SK-N-DZ (cell line): ENCODE results near the gene ADGRD1.
"Not testable (repeated sequence)": the region's sequence is repeated elsewhere in the genome, so short reads cannot be mapped to it uniquely, and the experiment has no call there.

ENCODE experiments used
- DNase-seq: peaks from one replicate; pipeline ENCODE4 v3.0.0-alpha.2; 2015; ENCODE audit warnings: low spot score

The ADGRD1 gene

DNA sequence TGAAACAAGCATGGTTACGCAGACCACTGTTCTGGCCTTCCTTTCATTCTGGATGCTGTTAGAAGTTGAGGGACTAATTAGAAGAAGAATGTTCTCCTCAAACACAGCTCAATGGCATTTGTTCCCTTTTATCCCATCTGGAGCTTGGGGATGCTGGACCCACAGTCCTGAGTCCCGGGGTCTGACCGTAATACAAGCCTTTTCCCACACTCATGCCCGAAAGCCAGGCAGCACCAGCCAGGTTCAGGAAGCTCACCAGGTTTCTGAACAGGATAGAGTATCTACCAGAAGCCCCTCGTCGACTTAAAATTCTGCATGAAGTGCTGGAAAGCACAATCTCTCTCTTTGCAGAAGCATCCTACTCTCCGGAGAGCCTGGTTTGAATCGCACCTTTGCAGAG, 165.6 kb downstream of the ADGRD1 start:
- DNase-seq: not testable (repeated sequence)

DNA sequence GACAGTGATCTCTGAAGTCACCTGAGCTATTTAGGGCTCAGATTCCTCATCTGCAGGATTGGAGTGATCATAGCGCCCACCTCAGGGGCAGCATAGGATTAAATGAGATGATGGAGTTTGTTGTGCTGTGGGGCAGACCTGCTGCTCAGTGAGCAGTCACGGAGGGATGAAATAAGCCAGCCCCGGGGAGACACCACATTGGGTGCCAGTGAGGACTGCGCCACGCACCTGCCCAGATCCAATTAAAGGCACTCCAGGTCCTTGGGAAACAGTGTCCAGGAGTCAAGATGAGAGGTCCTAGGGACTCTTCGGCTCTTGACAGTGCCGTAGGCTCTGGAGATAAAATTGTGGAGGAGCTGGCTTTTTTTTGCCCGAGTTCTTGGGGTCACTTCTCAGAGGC, 166.2 kb downstream of the ADGRD1 start:
- DNase-seq: no peak

DNA sequence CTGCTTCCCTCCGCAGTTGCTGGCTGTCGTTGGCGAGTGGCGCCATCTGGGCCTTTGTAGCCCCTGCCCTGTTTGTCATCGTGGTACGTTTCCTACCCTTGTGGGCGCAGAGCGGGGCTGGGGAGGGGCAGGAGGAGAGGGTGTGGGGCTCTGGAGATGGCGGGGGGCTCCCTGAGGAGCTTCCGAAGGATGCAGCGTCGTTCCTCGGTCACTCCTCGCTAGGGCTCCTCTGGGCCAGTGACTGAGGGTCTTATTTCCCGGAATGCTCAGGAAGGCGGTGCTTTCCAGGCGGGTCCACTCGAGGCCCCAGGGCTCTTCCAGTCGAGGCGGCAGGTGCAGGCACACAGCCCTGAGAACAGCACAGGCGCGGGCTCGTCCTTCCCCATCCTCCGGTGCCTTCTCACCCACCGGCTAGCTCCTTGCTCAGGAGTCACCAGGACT, 167.1 kb downstream of the ADGRD1 start:
- DNase-seq: no peak

DNA sequence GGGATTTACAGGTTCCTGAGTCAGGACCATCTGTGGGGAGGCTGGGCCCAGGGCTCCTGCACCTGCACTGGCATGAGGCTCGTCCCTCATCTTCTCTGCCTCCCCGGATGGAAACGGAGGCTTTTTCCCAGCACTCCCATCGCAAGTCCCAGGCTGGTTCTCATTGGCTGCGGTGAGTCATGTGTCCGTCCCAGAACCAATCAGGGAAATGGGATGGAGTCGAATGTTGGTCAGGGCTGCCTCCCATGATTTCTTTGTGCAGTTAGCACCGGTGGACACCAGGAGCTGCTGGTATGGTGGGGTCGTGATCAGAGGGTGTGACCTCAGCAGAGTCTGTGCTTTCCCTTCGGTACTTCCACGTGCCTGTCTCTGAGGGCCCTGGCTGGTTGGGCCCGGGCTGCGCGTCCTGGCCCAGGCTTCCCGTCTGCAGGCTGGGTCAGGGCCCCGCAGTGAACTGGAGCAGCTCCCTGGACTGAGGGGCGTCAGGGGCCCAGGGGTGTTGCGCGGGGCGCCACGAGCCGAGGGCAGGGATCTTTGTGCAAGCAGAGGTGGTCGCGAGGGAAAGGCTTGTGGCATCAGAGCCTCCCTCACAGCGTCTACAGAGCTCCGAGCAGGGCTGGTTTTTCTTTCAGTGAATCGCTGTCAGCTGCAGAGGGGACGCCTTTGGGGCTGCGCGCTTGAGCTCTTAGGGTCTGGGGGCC, 168.1 kb downstream of the ADGRD1 start:
- no peak for DNase-seq

DNA sequence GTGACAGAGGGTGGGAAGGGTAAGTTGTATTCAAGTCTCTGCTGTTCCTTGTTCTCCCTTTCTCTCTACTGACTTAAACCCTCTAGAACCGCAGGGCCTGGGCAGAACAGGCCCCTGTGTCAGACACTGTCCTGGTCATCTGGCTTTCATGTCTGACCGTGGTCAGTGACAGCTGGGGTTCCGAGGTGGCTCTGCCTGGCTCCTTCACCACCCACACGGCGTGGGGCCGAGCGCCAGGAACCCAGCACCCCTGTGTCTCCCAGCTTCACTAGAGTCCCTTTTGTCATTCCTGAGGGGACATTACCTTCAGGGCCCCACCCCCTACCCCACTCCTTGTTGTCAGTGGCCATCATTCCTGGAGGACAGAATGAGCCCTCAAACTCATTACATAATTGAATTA, 168.9 kb downstream of the ADGRD1 start:
- DNase-seq: peak; percentile 46

DNA sequence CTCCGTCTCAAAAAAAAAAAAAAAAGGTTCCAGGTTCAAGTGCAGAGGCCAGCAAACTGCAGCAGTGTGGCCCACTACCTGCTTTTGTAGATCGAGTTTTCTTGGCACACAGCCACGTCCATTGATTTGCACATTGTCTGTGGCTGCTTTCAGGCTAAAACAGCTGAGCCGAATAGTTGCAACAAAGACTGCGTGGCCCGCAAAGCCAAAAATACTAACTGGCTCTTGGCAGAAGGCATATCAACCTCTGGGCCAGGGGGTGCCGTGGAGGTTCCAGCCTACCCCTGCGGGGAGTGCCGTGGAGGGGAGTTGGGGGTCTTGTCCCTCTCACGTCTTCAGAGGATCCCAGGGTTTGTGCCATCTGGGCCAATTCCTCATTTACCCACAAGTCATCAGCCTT, 170.1 kb downstream of the ADGRD1 start:
- DNase-seq: no peak

DNA sequence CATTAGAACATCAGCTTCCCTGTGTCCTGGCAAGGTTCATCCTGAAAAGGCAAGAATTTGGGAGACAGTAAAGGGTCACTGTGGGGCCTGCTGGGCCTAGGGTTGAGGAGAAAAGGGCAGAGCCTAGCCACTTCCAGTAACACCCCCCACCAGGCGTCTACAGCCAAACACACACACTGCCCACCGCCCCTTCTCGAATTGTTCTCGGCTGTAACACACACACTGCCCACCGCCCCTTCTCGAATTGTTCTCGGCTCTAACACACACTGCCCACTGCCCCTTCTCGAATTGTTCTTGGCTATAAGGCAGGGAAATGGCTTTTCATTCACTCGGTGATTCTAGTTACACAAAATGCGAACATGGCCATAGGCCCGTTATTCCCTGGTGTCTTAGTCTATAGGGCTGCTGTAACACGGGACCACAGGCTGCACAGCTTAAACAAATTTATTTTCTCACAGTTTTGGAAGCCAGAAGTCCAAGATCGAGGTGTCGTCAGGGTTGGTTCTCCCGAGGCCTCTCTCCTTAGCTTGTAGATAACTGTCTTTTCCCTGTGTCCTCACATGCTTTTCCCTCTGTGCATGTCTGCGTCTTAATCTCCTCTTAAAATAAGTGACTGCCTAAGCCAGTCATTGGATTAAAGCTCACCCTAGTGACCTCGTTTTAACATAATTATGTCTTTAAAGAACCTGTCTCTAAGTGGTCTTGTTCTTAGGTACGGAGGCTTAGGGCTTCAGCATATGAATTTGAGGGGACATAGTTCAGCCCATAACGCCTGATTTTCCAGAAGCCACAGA, 171.0 kb downstream of the ADGRD1 start:
- DNase-seq: peak; percentile 77

DNA sequence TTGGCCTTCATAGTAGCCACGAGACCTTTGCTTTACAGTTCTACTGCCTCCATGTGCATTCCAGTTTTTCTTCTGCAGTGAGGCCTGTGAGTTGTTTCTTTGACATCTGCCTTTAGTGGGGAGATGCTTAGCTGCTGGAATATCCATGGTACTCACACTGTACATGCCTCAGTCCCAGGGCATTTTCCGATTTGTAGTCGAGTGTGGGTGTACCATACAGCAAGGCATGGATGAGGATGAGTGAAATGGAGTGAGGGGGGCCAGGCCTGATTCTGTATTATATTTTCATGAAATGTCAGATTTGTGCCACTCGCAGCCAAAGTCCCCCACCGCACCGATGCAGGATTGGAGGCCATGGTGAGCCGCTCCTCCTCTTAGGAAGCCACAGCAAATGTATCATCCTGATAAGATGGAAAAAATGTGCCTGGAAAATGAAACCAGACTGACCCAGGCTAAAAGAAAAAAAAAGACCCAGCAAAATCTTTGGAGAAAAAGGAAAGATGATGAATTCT, 173.0 kb downstream of the ADGRD1 start:
- DNase-seq: no peak

DNA sequence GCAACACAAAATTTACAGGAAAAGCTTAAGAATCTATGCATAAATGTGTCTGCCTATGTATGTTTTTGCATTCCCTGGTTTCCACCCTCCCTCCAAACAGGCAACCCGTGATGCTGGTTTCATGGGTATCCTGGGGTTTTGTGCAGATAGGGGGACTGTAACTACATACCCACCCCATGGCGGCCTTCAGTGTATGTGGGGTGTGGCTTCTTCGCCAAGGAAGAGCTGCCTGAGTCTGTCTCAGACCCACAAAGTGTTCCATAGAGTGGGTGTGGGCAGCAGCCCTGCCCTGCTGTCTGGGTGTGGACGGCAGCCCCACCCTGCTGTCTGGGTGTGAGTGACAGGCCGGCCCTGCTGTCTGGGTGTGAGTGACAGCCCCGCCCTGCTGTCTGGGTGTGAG, 174.8 kb downstream of the ADGRD1 start:
- DNase-seq: no peak

DNA sequence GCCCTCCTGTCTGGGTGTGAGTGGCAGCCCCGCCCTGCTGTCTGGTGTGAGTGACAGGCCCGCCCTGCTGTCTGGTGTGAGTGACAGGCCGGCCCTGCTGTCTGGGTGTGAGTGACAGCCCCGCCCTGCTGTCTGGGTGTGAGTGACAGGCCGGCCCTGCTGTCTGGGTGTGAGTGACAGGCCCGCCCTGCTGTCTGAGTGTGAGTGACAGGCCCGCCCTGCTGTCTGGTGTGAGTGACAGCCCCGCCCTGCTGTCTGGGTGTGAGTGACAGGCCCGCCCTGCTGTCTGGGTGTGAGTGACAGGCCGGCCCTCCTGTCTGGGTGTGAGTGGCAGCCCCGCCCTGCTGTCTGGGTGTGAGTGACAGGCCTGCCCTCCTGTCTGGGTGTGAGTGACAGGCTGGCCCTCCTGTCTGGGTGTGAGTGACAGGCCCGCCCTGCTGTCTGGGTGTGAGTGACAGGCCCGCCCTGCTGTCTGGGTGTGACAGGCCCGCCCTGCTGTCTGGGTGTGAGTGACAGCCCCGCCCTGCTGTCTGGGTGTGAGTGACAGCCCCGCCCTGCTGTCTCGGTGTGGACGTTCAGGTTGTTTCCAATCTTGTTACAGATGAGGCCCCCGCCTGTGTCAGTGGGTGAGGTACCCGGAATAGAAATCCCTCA, 175.4 kb downstream of the ADGRD1 start:
- not testable (repeated sequence) for DNase-seq

DNA sequence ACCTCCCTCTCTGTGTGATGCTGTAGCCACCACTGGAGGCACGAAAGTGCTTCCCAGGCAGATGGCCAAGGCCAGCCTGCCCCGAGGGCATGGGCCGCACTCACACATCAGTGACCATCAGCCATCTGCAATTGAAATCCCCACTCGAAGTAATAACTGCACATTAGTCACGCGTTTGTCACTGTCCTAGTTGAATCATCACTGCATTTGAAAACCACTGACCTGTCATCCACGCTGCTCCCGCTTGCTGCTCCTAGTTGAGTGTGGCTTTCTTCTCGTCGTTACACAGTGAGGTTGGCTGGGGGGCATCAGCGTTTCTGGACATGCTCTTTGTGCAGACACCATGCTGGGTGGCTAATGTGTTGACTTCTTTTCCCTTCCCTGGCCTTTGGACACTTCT, 176.1 kb downstream of the ADGRD1 start:
- DNase-seq: no peak

DNA sequence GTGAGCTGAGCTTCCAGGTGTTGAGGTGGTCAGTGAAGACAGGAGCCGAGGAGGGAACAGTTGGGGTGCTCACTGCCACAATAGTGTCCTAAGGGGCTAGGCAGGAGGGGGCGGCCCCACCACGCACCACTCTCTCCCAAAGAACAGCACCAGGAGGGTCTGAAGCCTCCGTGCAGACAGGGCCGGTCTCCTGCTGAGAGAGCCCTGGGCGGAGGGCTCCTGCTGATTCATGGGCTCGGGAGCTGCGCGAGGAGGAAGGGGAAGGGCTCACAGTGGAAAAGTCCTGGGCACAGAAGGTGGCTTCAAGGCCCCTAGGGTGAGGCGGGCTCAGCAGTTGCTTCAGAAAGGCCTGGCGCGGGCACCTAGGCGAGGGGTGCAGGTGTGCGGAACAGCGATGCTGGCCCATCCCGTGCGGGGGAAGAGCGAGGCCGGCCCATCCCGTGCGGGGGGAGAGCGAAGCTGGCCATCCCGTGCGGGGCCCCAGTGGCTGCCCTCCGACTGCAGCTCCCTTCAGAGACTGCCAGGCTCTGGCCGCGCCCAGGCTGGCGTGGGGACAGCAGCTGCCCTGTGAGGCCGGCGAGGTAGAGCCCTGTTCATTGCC, 176.7 kb downstream of the ADGRD1 start:
- DNase-seq: no peak

DNA sequence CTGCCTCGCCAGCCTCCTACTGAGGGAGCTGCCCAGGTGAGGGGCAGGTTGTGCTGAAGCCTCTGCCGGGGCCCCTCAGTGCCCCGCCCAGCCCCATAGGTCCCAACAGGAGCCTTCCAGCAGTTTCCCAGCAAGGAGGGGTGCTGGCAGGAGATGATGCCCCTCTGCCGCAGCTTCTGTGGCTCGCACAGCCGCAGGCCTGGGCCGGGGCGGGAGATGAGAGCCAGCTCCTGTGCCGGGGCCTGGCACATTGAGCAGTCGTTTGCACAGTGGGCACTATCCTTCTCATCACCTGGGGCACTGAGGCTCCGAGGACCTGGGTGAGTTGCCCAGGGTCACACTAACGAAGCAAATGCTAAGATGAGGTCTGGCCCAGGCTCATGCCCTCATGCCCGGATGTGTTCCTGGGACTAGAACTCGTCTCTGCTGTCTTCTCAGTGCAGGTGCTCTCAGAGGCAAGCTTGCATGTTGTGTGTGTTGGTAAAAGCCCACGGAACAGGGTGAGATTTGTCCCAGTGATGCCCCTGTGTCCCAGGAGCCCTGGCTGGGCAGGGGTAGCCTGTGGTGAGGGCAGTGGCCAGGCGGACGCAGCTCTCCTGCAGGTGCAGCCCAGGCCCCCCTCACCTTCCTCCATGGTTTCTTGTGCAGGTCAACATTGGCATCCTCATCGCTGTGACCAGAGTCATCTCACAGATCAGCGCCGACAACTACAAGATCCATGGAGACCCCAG, 177.5 kb downstream of the ADGRD1 start:
- DNase-seq: no peak

DNA sequence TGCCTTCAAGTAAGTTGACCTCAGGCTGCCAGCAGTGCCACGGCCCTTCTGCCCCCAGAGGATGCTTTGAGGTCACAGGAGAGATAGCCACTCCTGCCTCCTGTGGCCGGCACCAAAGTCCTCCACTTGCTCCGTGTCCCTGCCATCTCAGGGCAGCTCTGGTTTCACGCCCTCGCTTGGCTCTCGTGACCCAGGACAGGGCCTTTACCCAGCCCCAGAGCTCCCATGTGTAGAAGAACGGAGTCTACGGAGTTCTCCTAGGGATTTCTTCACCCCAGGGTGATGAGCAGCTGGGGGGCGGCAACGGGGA, 178.1 kb downstream of the ADGRD1 start:
- no peak for DNase-seq

DNA sequence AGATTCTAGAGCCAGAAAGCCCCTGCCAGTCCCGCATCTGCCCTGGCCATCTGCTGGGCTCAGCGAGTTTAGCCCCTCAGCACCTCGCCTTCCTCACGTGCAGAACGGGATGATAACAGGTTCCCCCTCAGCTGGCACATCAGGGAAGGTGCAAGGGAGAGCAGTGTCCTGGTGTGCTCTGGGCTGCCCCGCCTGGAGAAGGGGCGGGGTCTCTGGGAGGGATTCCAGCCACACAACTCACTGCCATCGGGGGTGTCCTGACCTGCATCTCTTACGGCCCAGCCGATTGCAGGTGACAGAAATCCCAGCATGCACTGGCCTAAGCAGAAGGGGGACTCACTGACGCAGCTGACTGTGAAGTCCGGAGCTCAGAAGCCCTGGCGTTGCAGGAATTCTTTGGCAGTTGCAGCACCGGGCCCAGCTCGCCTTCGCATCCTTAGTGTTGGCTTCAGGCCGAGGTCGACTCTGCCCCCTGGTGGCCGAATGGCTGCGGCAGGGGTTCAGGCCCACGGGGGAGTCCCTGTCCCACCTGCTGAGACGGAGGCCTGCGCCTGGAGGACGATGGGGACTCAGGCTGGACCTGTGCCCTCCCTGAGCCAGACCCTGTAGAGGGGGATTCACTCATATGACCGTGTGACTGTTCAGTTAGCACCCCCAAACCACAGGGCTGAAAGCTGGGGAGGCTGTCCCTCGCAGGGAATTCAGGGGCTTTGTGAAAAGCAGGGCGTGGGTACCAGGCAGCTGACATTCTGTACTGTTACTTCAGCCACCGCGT, 178.6 kb downstream of the ADGRD1 start:
- DNase-seq: peak; percentile 98

DNA sequence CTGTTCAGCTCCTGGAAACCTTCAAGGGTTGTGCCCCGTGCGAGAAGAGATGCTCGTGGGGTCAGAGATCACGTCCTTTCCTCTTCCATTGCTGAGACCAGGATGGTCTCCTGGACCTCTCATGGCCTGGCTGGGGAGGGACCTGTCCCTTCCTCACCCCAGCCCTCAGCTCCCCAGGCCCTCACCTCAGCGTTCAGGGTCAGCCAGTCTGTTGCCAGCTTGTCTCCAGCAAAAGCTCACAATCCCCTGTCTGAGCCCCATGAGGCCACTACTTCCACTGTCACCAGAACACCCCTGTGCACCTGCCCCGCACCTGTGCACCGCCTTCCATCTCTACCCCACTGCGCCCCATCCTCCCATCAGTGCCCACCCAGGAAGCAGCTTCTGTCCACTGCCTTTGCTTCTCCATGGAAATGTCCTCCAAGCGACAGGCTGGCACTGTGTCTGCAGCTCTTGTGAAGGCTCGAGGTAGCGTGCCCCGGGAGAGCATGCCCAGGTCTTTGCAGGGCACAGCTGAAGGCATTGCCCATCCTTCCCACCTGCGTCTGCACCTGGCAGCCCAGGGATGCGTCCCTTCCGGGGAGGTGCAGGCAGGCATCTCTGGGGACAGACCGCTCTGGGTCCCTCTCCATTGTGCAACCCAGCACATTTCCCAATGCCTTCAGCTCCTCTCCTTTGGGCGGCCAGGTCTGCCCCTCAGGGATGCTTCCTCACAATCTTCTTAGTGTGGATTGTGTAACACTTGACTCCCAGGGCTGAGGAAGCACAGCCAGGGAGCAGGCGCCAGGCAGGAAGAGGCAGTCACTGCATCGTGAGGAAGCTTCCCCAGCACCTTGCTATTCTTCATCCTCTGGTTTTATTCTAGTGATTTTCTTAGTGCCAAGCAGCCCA, 179.6 kb downstream of the ADGRD1 start:
- DNase-seq: no peak

DNA sequence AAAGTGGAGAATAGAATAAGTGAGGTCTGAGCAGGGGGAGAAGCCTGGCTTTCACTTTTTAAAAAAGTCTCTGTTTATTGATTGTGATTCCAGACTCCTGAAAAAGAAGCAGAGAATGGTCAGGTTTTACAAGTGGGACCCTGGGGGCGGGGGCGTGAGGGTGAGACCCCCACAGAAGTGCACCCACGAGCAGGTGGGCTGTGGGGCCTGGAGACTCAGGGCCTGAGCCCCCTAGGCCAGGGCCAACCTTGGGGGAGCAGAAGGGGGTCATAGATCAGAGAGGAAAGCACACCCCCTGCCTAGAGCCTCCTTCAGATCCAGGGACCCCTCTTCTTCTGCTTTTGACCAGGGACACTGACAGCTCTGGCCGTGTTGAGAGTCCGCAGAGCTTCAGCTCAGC, 180.3 kb downstream of the ADGRD1 start:
- no peak for DNase-seq

DNA sequence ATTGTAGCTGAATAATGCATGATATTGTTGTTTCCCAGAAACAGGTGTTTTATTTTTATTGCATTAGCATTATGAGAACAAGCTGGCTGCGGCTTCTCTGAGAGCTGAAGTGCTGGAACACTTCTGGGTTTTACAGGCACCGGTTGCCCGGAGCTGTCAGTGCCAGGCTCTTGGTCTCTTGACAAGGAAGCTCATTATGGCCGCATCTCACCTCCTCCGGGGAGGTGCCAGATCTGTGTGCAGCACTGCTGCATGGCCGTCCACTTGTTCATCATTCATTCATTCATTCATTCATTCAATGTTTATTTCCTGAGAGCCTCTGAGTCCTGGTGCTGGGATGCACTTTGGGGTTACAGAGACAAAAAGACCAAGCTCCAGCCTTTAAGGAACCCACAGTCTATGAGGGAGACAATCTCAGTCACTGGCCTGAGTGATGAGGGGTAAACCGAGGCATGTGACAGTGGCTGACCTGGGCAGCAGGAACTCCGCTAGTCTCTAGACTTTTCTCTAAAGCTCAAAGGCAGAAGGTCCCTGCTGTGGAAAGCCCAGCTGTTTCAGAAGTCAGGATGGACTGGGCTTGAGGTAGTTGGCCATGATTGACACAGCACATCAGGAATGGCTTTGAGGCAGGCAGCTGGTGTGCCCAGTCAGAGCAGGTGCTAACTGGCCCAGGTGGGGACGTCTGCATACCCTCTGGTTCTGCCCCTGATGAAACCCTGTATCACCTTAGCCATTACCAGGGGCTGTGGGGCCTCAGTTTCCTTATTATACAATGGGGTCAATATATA, 181.0 kb downstream of the ADGRD1 start:
- DNase-seq: no peak

DNA sequence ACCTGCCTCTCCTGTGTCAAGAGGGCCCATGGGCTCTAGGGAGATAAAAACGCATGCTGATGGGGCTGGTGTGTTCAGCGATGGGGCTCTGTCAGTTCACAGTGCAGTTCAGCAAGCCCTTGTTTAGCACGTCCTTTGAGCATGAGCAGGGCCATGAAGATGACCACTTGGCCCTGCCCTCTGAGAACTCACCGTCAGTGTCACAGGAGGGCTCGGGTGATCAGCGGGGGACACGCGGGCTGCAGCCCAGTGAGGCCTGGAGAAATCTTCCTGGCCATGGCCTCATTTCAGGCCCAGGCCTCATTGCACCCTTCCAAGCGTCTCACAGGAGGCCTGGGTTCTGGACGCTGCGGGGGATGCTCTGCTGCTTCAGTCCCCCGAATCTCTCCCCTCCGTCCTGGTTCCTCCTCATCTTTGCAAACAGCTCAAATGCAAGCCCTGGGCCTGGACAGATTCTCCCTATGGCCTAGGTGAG, 181.6 kb downstream of the ADGRD1 start:
- no peak for DNase-seq
